ENCODE results near the gene DUSP16.

DNA sequence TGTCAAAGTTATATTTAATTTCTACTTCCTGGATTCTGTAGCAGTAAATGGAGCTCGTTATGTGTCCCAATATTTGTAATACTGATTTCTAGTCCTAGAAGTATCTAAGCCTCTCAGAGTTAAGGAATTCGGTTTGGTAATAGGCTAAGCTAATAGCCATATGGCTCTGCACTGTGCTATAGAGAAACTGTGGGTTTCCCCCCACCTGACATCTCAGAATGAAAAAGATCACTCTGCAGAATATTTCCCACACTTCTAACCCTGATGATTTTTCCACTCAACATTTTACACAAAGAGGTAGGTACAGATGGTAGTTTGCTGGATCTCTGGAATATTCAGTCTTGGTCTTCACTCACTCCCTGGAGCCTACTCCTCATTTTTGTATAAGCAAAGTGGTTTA is 134.6 kb downstream of the DUSP16 start:
- TF ChIP-seq, protein P1, sequence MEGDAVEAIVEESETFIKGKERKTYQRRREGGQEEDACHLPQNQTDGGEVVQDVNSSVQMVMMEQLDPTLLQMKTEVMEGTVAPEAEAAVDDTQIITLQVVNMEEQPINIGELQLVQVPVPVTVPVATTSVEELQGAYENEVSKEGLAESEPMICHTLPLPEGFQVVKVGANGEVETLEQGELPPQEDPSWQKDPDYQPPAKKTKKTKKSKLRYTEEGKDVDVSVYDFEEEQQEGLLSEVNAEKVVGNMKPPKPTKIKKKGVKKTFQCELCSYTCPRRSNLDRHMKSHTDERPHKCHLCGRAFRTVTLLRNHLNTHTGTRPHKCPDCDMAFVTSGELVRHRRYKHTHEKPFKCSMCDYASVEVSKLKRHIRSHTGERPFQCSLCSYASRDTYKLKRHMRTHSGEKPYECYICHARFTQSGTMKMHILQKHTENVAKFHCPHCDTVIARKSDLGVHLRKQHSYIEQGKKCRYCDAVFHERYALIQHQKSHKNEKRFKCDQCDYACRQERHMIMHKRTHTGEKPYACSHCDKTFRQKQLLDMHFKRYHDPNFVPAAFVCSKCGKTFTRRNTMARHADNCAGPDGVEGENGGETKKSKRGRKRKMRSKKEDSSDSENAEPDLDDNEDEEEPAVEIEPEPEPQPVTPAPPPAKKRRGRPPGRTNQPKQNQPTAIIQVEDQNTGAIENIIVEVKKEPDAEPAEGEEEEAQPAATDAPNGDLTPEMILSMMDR (IDR thresholded peaks at IDR 0.05) = no peak
- TF ChIP-seq POLR2A (IDR thresholded peaks at IDR 0.05) = no peak
